C4-2B (cell line): ENCODE data around the gene RNF123.

Experiments used
- ZFX ChIP-seq: fragments of 450-650 bp; IDR thresholded peaks from 2 replicates; pipeline ENCODE4 v1.6.1; 2017
- TF ChIP-seq, protein P1 (sequence below): fragments of 450-650 bp; conservative IDR thresholded peaks from 2 replicates; pipeline ENCODE4 v1.5.1; 2017; ENCODE audit warnings: mild to moderate bottlenecking

DNA sequence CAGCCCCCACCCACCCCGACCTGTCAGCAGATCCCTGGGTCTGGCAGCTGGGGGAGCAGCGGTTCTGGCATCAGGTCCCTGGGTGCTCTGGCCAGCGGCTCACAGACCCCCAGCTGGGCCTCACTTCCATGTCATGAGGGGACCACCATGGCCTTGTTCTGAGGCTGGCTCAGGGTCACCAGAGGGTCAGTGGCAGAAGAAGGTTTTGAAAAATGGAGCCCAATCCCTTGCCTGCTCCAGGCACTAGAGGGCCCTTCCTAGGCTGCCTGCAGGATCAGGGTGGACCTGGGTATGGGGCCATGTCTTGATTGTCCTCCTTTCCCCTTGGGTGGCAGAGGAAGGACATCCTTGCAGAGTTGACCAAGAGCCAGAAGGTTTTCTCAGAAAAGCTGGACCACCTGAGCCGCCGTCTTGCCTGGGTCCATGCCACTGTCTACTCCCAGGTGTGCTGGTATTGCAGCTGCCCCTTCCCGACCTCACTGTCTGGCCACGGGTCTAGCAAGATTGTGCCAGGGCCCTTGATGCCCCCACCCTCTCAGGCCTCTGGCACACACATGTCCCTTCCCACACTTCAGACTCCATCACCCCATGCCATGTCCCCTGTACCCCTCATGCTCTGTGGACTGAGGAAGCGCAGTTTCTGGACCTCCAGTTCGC is 17.2 kb downstream of the RNF123 start:
- TF ChIP-seq, protein P1, sequence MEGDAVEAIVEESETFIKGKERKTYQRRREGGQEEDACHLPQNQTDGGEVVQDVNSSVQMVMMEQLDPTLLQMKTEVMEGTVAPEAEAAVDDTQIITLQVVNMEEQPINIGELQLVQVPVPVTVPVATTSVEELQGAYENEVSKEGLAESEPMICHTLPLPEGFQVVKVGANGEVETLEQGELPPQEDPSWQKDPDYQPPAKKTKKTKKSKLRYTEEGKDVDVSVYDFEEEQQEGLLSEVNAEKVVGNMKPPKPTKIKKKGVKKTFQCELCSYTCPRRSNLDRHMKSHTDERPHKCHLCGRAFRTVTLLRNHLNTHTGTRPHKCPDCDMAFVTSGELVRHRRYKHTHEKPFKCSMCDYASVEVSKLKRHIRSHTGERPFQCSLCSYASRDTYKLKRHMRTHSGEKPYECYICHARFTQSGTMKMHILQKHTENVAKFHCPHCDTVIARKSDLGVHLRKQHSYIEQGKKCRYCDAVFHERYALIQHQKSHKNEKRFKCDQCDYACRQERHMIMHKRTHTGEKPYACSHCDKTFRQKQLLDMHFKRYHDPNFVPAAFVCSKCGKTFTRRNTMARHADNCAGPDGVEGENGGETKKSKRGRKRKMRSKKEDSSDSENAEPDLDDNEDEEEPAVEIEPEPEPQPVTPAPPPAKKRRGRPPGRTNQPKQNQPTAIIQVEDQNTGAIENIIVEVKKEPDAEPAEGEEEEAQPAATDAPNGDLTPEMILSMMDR: no peak
- no peak for TF ChIP-seq ZFX
